Muscle of leg (tissue), 11 donors: ENCODE data around the gene RAB25. TPM values are rescaled to one million over a fixed set of nuclear protein-coding genes. Genes with fewer than 3 reads are reported as not detected.

Experiments
- DNase-seq: peaks from one replicate; pipeline ENCODE4 v3.0.0; 2013
- H3K27ac ChIP-seq: one replicate; pipeline ENCODE4 v1.5.1; 2013; ENCODE audit warnings: mild to moderate bottlenecking, low read length, control low read depth
- H3K27me3 ChIP-seq: one replicate; pipeline ENCODE4 v1.6.1; 2013; ENCODE audit warnings: low read length; ENCODE audit not compliant: control insufficient read depth, insufficient read depth
- H3K36me3 ChIP-seq: one replicate; pipeline ENCODE4 v1.6.1; 2013; ENCODE audit warnings: low read length; ENCODE audit not compliant: control insufficient read depth, insufficient read depth
- H3K4me1 ChIP-seq: one replicate; pipeline ENCODE4 v1.6.1; 2013; ENCODE audit warnings: low read length; ENCODE audit not compliant: control insufficient read depth, insufficient read depth
- H3K4me3 ChIP-seq: one replicate; pipeline ENCODE4 v1.5.1; 2013; ENCODE audit warnings: low read length, control low read depth
- H3K9me3 ChIP-seq: replicated peaks from 2 replicates; pipeline ENCODE4 v1.6.1; 2013; ENCODE audit warnings: low read depth, low read length; ENCODE audit not compliant: control insufficient read depth
- WGBS: methylation state at CpG from one replicate; pipeline ENCODE4 v1.1.5; 2013; ENCODE audit warnings: missing lambda C conversion rate; ENCODE audit not compliant: insufficient coverage; 5-methylcytosine and 5-hydroxymethylcytosine counted together
- polyA plus RNA-seq, 8 donors: library from polyadenylated mRNA; unstranded; fragments of 120-200 nt; gene quantifications; one replicate each; pipeline versions ENCODE4 v1.2.1 to v1.2.3, GENCODE V29; 2013; ENCODE audit warnings: inconsistent platforms in 1 of 8, low replicate concordance in 1 of 8; ENCODE audit not compliant: insufficient read length in 8 of 8, insufficient read depth in 1 of 8
- total RNA-seq: library from RNA; stranded (reverse); fragments of 120-200 nt; gene quantifications from one replicate; pipeline ENCODE4 v1.2.4, GENCODE V29; 2013

RAB25 gene
- total and polyA plus RNA-seq, 9 donors, result 0.16 to 7.4 (median 0.30) TPM; not detected in 1

DNA sequence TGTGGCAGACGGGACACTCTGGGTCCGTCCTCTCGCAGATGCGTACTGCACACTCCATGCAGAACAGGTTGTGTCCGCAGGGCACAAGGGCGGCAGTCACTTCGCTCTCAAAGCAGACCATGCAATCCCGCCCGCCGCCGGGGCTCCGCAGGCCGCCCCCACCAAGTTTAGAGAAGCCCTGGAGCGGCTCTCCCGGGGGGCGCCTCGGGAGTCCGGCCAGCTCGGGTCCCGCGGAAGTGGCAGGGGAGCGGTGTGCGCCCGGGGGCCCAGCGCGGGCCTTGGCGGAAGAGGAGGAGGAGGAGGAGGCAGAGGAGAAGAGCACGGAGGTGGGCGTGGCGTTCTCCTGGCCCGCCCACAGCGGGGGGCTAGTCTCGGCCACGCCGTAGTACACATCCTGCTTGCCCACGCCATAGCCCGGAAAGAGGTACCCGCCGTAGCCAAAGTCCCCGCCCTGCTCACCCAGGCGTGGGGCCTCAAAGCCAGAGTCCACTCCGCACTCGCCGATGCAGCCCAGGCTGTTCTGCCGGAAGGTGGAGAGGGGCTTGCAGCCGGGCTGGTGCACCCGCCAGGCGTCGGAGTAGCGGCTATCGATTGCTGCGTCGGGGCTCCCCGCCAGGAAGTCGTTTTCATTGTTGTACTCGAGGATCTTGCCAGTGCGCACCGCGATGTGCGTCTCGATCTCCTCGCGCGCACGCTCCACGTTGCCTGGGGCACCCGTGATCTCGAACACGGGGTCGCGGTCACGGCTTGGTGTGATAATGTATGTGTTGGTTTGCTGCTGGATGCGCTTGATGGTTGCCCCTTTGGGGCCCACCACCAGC is 15.9 kb downstream of the RAB25 start:
- Histone ChIP-seq H3K27me3 (no peaks in the 10 kb centered on the region), H3K4me3 (peak overlapping the region; percentile 18), H3K27ac (peak overlapping the region; percentile 39), H3K4me1 (peaks cover 68% of the 10 kb centered on the region), H3K36me3 (peaks cover 48% of the 10 kb centered on the region), H3K9me3 (no peaks in the 10 kb centered on the region)
- WGBS, result 24% methylated on average over 60 of the region's 73 CpGs
- DNase-seq, result peak; percentile 72

GRCh38 chr1:156077430-156077760 is 16.4 kb downstream of the RAB25 start:
- H3K4me3 ChIP-seq, result no peak overlapping the region
- peak overlapping the region; percentile 39 for H3K27ac ChIP-seq
- H3K4me1 ChIP-seq, result peaks cover 66% of the 10 kb centered on the region
- no peaks in the 10 kb centered on the region for H3K9me3 ChIP-seq
- H3K36me3 ChIP-seq, result peaks cover 47% of the 10 kb centered on the region
- H3K27me3 ChIP-seq, result no peaks in the 10 kb centered on the region
- DNase-seq, result no peak
- WGBS, result 72% methylated on average over 10 of the region's 19 CpGs

DNA sequence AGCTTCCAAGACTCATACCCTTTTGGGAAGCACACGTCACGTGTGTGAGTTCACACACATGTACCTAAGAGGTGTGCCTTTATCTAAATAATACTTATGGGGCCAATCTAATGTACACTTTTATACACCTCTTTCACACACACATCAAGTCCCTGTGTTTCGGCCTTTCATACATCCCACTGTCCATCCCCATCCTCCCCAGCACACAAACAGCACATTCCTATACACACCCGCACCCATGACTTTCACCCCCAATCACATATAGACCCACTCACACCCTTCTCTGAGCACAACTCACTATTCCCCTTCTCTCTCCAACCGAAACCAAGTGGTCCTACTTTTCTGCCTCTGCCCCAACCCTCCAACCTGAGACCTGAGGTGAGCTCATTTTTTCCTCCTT is 17.8 kb downstream of the RAB25 start:
- no peaks in the 10 kb centered on the region for H3K9me3 ChIP-seq
- 49% methylated on average over 4 of the region's 5 CpGs for WGBS
- no peaks in the 10 kb centered on the region for H3K27me3 ChIP-seq
- peak overlapping the region; percentile 25 for H3K27ac ChIP-seq
- H3K4me3 ChIP-seq, result no peak overlapping the region
- H3K4me1 ChIP-seq, result peaks cover 71% of the 10 kb centered on the region
- no peak for DNase-seq
- H3K36me3 ChIP-seq, result peaks cover 40% of the 10 kb centered on the region

GRCh38 chr1:156079762-156080161 is 18.8 kb downstream of the RAB25 start:
- Histone ChIP-seq H3K27me3 (no peaks in the 10 kb centered on the region), H3K36me3 (peaks cover 37% of the 10 kb centered on the region), H3K9me3 (no peaks in the 10 kb centered on the region), H3K27ac (peak overlapping the region; percentile 85), H3K4me1 (peaks cover 78% of the 10 kb centered on the region), H3K4me3 (peak overlapping the region; percentile 95)
- 49% methylated on average over 3 of the region's 5 CpGs for WGBS
- no peak for DNase-seq

DNA sequence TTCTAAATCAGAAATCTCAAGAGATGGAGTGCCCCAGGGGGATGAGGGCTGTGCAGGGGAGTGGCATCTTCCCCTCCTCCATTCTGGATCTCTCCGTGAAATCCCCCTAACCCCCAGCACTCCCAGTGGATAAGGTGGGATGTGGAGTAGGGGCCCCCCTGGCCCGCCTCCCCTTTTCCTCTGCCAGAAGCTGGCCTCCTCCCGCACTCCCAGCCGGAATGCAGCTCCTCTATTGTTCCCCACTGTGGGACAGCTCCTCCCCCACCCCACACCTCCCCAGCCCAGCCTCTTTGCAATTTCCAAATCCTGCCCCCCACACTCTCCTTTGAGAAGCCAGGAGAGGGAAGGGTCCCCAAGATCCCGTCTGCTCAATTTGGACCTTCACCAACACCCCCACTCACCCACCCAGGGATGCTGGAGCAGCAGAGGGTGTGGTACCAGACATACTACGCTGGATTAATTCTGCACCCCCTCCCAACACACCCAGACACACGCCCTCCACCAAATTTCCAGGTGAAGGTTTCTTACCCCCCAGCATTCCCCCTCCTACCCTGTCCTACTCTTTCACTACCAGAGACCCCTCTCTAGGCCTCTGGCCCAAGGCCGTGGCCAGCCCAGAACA is 19.4 kb downstream of the RAB25 start:
- no peaks in the 10 kb centered on the region for H3K27me3 ChIP-seq
- peak overlapping the region; percentile 95 for H3K4me3 ChIP-seq
- peak; percentile 49 for DNase-seq
- peak overlapping the region; percentile 85 for H3K27ac ChIP-seq
- peaks cover 31% of the 10 kb centered on the region for H3K36me3 ChIP-seq
- 0% methylated on average over 2 of the region's 8 CpGs for WGBS
- H3K9me3 ChIP-seq, result no peaks in the 10 kb centered on the region
- H3K4me1 ChIP-seq, result peaks cover 76% of the 10 kb centered on the region

- Histone ChIP-seq H3K4me3 (peak overlapping the region; percentile 95), H3K36me3 (peaks cover 26% of the 10 kb centered on the region), H3K27ac (peak overlapping the region; percentile 85), H3K9me3 (no peaks in the 10 kb centered on the region), H3K27me3 (no peaks in the 10 kb centered on the region), H3K4me1 (peaks cover 72% of the 10 kb centered on the region)
- no peak for DNase-seq
- WGBS, result 0% methylated on average over 3 of the region's 4 CpGs
Measured at GRCh38 chr1:156080863-156081179, 19.9 kb downstream of the RAB25 start.

GRCh38 chr1:156081180-156081916 is 20.4 kb downstream of the RAB25 start:
- peak; percentile 72 for DNase-seq

GRCh38 chr1:156081917-156082308 is 21.0 kb downstream of the RAB25 start:
- no CpG with 5 or more reads among the region's 10 CpGs for WGBS
- Histone ChIP-seq H3K4me1 (peaks cover 65% of the 10 kb centered on the region), H3K27me3 (no peaks in the 10 kb centered on the region), H3K36me3 (peaks cover 15% of the 10 kb centered on the region), H3K4me3 (peak overlapping the region; percentile 95), H3K27ac (peak overlapping the region; percentile 95), H3K9me3 (no peaks in the 10 kb centered on the region)
- DNase-seq, result peak; percentile 65

More at GRCh38 chr1:156081180-156081916, 20.4 kb downstream of the RAB25 start:
- 0% methylated on average over 27 of the region's 61 CpGs for WGBS
- Histone ChIP-seq H3K36me3 (peaks cover 21% of the 10 kb centered on the region), H3K4me1 (peaks cover 70% of the 10 kb centered on the region), H3K27me3 (no peaks in the 10 kb centered on the region), H3K4me3 (peak overlapping the region; percentile 95), H3K27ac (peak overlapping the region; percentile 95), H3K9me3 (no peaks in the 10 kb centered on the region)

- no peaks in the 10 kb centered on the region for H3K27me3 ChIP-seq
- peak within 1 kb of the TSS; percentile 95 for H3K4me3 ChIP-seq
- under 1% methylated on average over 21 of the region's 62 CpGs for WGBS
- peaks cover 9% of the 10 kb centered on the region for H3K36me3 ChIP-seq
- H3K4me1 ChIP-seq, result peaks cover 59% of the 10 kb centered on the region
- peak; percentile 95 for DNase-seq
- no peaks in the 10 kb centered on the region for H3K9me3 ChIP-seq
- H3K27ac ChIP-seq, result peak within 1 kb of the TSS; percentile 95
Measured at GRCh38 chr1:156082309-156083091, 21.5 kb downstream of the RAB25 start, which contains the start of gene MEX3A. MEX3A (minus strand) TSS chr1:156082465; CDS start chr1:156081998, 467 bp downstream.
